Peyer's patch (tissue), 4 donors: ENCODE data around the gene JAZF1. TPM values are rescaled to one million over a fixed set of nuclear protein-coding genes. Genes with fewer than 3 reads are reported as not detected.
A peak's percentile ranks its signal among the peaks of the same experiment; 100 is the strongest.

Experiments
- DNase-seq, 3 donors: peaks; one replicate each; pipeline ENCODE4 v3.0.0-alpha.2; 2017 to 2019
- H3K27ac ChIP-seq, 4 donors: fragments of 200-600 bp; sonication (generic); one replicate each; pipeline ENCODE4 v1.5.1; 2016 to 2019
- H3K27me3 ChIP-seq, 2 donors: fragments of 200-600 bp; sonication (generic); one replicate each; pipeline ENCODE4 v1.5.1; 2019
- H3K36me3 ChIP-seq, 3 donors: fragments of 200-600 bp; sonication (generic); one replicate each; pipeline ENCODE4 v1.5.1; 2016 to 2019
- H3K4me1 ChIP-seq, 4 donors: fragments of 200-600 bp; sonication (generic); one replicate each; pipeline ENCODE4 v1.5.1; 2016 to 2019
- H3K4me3 ChIP-seq, 4 donors: fragments of 200-600 bp; sonication (generic); 1 replicate in 3 of 4; 2 replicates in 1 of 4; pipeline ENCODE4 v1.5.1; 2016 to 2019; ENCODE audit warnings: mild to moderate bottlenecking in 1 of 4
- H3K9me3 ChIP-seq, 4 donors: fragments of 200-600 bp; sonication (generic); one replicate each; pipeline ENCODE4 v1.5.1; 2016 to 2019; ENCODE audit warnings: mild to moderate bottlenecking in 1 of 4
- POLR2A ChIP-seq, 2 donors: fragments of 450-650 bp; IDR thresholded peaks; one replicate each; pipeline ENCODE4 v1.5.1; 2017; ENCODE audit warnings: antibody characterized with exemption in 2 of 2, mild to moderate bottlenecking in 2 of 2, moderate library complexity in 2 of 2
- small RNA-seq, 2 donors: library from RNA; depleted of rRNA; stranded (forward); fragments of <200 nt; gene quantifications; one replicate each; pipeline ENCODE3, GENCODE V24; 2016
- total RNA-seq, 4 donors: library from RNA; depleted of rRNA; stranded (reverse); fragments of >200 nt; gene quantifications; one replicate each; pipeline ENCODE4 v1.1.0, GENCODE V29; 2016
- TF ChIP-seq, protein P1 (sequence below), 6 experiments: fragments of 450-650 bp in 4 of 6; fragments of 200-600 bp in 2 of 6; sonication (generic) in 1 of 6; IDR thresholded peaks; one replicate each; pipeline ENCODE4 v1.5.1; 2017 to 2019; ENCODE audit warnings: antibody characterized with exemption in 6 of 6, mild to moderate bottlenecking in 3 of 6, moderate library complexity in 1 of 6

JAZF1 gene
- total RNA-seq, 4 donors from 2014 or later: 1.9 to 15.7 (median 2.6) TPM

DNA sequence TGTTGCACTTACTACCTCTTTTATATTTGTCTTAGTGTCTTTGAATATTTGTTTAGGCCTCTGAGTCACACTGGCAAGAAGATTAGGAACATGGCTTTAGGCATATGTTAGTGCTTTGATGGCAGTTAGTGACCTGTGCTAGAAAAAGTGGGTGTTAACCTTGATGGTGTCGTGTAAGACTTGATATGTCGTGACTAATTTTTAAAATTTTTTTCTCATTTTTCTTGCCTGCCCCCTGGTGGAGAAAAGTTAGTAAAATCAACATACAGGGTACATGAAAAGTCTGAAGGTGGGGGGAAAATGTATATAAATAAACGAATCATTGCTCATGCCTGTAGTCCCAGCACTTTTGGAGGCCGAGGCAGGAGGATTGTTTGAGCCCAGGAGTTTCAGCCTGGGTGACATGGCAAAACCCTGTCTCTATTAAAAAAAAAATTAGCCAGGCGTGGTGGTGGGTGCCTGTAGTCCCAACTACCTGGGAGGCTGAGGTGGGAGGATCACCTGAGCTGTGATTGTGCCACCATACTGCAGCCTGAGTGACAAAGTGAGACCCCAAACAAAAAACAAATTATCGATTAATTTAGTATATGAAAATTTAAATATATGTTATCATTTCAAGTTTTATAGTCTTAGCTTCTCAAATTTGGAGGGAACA is 396.1 kb downstream of the JAZF1 start:
- Histone ChIP-seq H3K9me3 (no peaks in the 10 kb centered on the region), H3K27me3 (no peaks in the 10 kb centered on the region), H3K4me1 (no peaks in the 10 kb centered on the region), H3K27ac (no peak overlapping the region), H3K4me3 (no peak overlapping the region), H3K36me3 (peaks cover 0 to 42% (median 0%) of the 10 kb centered on the region in 3 donors)
- DNase-seq: no peak
- no peak for TF ChIP-seq POLR2A (IDR thresholded peaks at IDR 0.05)
- TF ChIP-seq, protein P1, sequence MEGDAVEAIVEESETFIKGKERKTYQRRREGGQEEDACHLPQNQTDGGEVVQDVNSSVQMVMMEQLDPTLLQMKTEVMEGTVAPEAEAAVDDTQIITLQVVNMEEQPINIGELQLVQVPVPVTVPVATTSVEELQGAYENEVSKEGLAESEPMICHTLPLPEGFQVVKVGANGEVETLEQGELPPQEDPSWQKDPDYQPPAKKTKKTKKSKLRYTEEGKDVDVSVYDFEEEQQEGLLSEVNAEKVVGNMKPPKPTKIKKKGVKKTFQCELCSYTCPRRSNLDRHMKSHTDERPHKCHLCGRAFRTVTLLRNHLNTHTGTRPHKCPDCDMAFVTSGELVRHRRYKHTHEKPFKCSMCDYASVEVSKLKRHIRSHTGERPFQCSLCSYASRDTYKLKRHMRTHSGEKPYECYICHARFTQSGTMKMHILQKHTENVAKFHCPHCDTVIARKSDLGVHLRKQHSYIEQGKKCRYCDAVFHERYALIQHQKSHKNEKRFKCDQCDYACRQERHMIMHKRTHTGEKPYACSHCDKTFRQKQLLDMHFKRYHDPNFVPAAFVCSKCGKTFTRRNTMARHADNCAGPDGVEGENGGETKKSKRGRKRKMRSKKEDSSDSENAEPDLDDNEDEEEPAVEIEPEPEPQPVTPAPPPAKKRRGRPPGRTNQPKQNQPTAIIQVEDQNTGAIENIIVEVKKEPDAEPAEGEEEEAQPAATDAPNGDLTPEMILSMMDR (IDR thresholded peaks at IDR 0.05): peak; percentile 45 to 70 (median 54)

DNA sequence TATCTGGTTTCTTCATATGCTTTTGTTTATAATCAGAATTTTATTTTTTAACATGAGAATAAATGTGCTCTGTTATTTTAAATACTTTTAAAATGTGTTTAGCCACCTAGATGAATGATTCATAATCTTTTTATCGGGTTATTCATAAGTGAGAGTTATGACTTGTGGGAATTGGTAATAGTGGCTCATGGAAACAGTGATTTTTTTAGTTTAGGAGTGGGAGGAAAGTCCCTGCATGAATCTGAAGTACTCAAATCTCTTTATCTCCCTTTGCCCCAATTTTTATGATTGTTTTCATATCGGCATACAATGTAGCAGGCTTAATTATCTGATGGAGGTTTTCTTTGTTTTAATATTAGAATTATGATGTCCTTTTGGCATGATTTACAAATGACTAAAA is 397.7 kb downstream of the JAZF1 start:
- H3K27ac ChIP-seq: no peak overlapping the region
- no peak overlapping the region for H3K4me3 ChIP-seq
- H3K36me3 ChIP-seq: peaks cover 0 to 29% (median 0%) of the 10 kb centered on the region in 3 donors
- H3K27me3 ChIP-seq: no peaks in the 10 kb centered on the region
- TF ChIP-seq, protein P1 (IDR thresholded peaks at IDR 0.05): no peak
- TF ChIP-seq POLR2A (IDR thresholded peaks at IDR 0.05): no peak
- no peak for DNase-seq
- H3K9me3 ChIP-seq: no peaks in the 10 kb centered on the region
- H3K4me1 ChIP-seq: no peaks in the 10 kb centered on the region

DNA sequence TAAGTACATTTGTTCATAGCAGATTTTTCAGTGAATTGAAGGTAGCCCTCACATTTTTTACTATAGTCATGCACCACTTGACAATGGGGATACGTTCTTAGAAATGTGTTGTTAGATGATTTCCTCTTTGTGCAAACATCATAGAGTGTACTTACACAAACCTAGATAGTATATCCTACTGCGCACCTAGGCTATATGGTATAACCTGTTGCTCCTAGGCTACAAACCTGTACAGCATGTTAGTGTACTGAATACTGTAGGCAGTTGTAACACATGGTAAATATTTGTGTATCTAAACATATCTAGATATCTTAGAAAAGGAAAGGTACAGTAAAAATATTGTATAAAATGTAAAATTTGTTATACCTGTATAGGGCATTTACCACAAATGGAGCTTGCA is 399.4 kb downstream of the JAZF1 start:
- Histone ChIP-seq H3K9me3 (no peaks in the 10 kb centered on the region), H3K27ac (no peak overlapping the region), H3K4me3 (no peak overlapping the region), H3K36me3 (peaks cover 0 to 14% (median 0%) of the 10 kb centered on the region in 3 donors), H3K27me3 (no peaks in the 10 kb centered on the region), H3K4me1 (no peaks in the 10 kb centered on the region)
- no peak for DNase-seq
- TF ChIP-seq, protein P1 (IDR thresholded peaks at IDR 0.05): no peak
- TF ChIP-seq POLR2A (IDR thresholded peaks at IDR 0.05): no peak

Small RNAs within 50 kb of the gene (small RNA-seq; reads per million reads assigned to genes)
- 0 reads per million in 2 donors for gene RNU6-979P

Other genes with a start within 250 kb of the JAZF1 start
- gene CREB5, start 231.7 kb upstream of the JAZF1 start, total RNA-seq: 10 to 100 TPM in 3 of 4 donors, under 1 TPM in 1; 0.88 to 31.4 (median 15.9) TPM